HG03571 (cell line): ENCODE data around the gene TYK2.
"Not testable (repeated sequence)": the region's sequence is repeated elsewhere in the genome, so short reads cannot be mapped to it uniquely, and the experiment has no call there.

Experiments used
- ATAC-seq: cut with Tn5 transposase; IDR thresholded peaks from one replicate; pipeline ENCODE4 v1.9.1; 2021; ENCODE audit not compliant: unreplicated experiment

TYK2 gene

DNA sequence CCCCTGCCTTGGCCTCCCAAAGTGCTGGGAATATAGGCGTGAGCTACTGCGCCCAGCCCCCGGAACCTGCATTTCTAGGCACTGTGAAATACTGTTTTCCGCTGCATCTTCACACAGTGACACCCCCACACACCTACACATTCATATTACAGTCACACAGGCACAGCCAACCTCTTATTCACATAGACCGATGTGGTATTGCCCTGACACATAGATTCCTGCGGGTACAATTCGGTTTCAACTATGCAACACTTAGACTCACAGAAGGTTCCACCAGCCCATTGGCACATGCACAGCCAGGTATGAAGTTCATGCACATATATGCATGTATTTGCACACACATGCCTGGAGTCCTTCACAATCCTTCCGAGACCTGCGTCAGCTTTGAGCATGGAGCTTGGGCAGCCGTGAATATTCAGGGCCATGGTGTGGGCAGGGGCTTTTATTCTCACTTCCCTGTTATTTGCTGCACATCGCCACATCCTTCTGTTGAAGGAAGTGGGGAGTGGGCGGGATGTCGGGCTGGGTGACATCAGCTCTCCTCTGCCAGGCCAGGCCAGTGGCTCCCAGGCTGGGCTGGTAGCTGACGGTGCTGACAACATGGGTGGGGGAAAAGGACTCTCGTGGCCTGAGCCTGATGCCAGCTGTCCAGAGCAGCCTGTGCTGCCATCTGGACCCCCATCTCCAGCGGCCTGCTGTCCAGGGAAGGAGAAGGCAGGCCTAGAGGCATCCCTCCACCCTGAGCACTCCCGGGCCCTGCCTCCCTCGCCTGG is 28.3 kb upstream of the TYK2 start:
- ATAC-seq, result no peak

GRCh38 chr19:10407096-10407495 is 26.7 kb upstream of the TYK2 start:
- ATAC-seq, result no peak

DNA sequence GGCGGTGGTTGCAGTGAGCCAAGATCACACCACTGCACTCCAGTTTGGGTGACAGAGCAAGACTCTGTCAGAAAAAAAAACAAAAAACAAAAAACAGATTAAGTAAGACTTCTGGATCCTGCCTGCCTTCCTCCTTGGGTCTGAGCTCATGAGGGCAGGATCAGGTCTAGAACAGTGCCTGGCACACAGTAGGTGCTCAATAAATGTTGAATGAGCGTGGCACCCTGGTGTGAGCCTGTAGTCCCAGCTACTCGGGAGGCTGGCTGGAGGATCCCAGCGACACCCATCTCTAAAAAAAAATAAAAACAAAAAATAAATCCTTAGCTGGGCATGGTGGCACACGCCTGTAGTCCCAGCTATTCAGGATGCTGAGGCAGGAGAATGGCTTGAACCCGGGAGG is 25.8 kb upstream of the TYK2 start:
- no peak for ATAC-seq

GRCh38 chr19:10404888-10405820 is 24.8 kb upstream of the TYK2 start:
- ATAC-seq, result no peak

DNA sequence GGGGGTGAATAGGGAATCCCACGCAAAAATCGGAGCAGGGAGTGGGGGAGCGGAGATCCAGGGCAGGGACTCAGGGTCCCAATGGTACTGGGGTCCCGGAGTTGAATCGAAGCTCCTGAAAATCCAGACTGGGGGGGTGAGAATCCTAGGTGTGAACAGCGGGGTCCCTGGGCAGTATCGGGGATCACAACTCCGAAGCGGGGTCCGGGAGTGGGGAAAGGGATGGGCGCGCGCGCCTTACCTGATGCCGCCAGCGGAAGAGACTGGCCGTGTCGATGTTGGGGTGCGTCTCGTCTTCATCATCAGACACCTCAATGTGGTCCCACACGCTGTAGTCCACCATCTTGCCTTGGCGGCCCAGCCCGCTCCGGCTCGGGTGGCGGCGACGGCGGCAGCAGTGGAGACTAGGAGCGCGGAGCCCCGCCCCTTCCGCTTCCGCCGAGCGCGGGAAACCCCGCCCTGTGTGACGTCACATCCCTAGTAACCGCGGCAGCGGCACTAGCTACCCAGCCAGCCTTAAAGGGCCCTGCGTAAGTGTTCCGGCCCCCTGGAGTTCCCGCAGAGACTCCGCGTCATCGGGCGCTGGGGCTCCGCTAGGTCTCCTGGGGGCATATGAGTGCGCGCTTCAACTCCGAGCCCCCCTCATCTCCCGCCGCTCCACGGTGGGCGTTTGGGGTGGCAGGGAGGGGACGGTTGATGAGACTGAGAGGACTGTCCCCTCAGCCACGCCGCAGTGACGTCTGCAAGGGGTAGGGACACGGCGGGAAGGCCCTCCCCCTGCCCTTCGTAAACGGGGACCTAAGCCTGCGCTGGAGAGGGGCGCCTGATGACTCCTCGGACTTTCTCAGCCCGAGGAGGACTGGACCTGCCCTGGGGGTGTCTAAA is 23.0 kb upstream of the TYK2 start, which contains the start of gene CDC37:
Gene CDC37, minus strand, starts transcription at position 406 of the 885 bp plus-strand sequence. Its CDS starts 63 bp downstream, at position 343.
- peak; percentile 67 for ATAC-seq

DNA sequence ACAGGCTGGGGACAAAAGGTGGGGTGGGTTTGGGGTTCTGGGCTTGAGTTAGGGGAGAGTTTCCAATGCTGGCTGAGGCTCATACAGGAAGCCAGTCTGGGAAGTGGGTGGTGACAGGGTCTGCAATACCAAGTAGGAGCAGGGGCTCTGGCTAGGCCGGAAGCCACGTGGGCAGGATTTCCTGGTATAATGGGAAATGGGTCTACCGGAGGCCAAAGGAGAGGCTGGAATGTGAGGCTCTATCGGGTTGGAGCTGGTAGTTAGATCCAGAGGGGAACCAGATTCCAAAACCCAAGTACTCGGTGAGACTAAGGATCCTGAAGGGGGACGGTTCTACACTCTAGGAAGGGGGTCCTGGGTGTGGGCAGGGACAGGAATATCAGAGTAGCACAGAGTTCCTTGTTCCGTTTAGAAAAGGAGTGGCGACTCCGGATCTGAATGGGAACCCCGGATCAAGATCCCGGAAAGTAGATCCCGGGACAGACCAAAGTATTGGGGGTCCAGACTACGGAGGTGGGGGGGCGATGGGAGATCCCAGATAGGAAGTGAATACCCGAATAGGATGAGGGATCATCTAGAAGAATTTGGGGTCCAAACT is 22.2 kb upstream of the TYK2 start:
- no peak for ATAC-seq

- no peak for ATAC-seq
Measured at GRCh38 chr19:10399878-10400277, 19.5 kb upstream of the TYK2 start.

GRCh38 chr19:10399340-10399739 is 19.0 kb upstream of the TYK2 start:
- ATAC-seq, result not testable (repeated sequence)

GRCh38 chr19:10398819-10399218 is 18.4 kb upstream of the TYK2 start:
- ATAC-seq, result no peak

GRCh38 chr19:10395917-10396316 is 15.5 kb upstream of the TYK2 start:
- no peak for ATAC-seq

- ATAC-seq, result no peak
Measured at GRCh38 chr19:10395436-10395835, 15.1 kb upstream of the TYK2 start.

DNA sequence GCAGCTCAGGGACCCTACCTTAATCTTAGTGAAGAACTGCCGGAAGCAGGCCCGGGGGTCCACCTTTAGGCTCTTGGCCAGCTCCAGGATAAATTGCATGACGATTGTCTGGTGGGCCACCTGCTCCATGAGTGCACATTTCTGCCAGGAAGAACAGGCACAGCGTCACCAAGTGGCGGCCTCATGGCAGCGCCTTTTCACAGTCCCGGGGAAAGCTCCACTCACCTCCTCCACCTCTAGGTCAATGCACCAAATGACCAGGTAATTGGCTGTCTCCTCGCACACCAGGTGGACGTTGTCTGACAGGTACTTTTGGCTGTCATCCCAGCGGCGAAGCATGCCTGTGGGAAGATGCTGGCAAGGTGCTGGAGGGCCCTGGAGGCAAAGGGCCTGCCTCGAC is 14.6 kb upstream of the TYK2 start:
- no peak for ATAC-seq

- ATAC-seq, result no peak
Measured at GRCh38 chr19:10393137-10393536, 12.8 kb upstream of the TYK2 start.

DNA sequence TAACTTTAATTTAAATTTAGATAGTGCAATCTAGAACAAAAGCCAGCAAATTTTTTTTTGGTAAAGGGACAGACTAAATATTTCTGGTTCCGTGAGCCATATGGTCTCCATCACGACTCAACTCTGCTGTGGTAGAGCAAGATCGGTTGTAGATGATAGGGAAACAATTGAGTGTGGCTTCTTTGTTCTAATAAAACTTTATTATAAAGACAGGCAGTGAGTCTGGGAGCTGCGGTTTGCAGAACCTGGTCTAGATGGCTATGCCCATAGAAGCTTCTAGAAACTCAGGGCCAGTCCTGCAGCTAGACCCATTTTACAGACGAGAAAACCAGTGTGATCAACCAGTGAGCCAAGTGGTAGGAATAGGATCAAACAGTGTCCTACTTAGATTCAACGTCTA is 11.7 kb upstream of the TYK2 start:
- no peak for ATAC-seq

- no peak for ATAC-seq
Measured at GRCh38 chr19:10390652-10391286, 10.4 kb upstream of the TYK2 start.

GRCh38 chr19:10389863-10390262 is 9.5 kb upstream of the TYK2 start:
- ATAC-seq, result no peak

GRCh38 chr19:10388957-10389356 is 8.6 kb upstream of the TYK2 start:
- no peak for ATAC-seq

DNA sequence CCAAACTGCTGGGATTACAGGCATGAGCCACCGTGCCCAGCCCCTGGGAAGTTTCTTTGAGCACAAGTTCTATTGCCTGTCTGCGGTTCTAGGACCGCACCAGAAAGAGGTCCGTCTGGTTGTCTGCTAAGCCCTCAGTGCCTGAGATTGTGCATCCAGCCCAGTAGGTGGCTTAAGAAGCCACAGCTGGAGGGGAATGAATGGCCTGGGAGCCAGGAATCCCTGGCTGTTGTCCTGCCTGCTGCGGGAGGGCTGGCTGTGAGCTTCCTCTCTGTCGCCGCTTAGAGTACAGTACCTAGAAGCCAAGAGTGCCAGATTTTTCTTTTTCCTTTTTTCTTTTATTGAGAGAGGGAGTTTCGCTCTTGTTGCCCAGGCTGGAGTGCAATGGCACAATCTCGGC is 4.2 kb upstream of the TYK2 start:
- no peak for ATAC-seq

- not testable (repeated sequence) for ATAC-seq
Measured at GRCh38 chr19:10383223-10383499, 2.8 kb upstream of the TYK2 start.

DNA sequence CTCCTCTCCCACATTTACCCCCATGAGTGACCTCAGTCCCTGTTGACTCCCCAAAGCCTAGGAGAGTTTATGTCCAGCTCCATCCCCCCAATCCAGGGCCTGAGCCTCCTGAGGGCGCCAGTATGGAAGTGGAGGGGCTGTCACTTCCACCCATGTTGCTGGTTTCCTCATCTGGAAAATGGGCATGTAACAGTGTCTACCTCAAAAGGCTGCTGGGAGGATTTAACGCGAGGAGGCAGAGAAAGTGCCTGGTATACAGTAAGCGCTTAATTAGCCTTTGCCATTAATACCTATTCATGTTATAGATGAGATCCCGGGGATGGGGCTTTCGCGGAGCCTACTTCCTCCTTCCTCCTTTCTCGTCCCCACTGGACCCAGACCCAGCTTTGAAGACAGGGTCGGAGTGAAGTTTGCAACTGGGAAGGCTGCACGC is 476 bp downstream of the TYK2 start:
- no peak for ATAC-seq
